Measurements from ENCODE around the gene PLA2G5. TPM values are rescaled to one million over a fixed set of nuclear protein-coding genes. Genes with fewer than 3 reads are reported as not detected.

Gene PLA2G5
- total and polyA plus RNA-seq, 8 donors: 0.12 to 2.0 (median 0.59) TPM; not detected in 1

- no peak for DNase-seq
These were observed 49.4 kb downstream of the PLA2G5 start, which contains the start of gene PLA2G2D for GRCh38 chr1:20119347-20119746. Gene PLA2G2D (minus strand): TSS chr1:20119536. CDS start chr1:20119498, 38 bp downstream.

GRCh38 chr1:20120796-20121195, 50.8 kb downstream of the PLA2G5 start:
- FAIRE-seq: no peak
- Histone ChIP-seq H3K9me3 (no peaks in the 10 kb centered on the region), H3K4me3 (no peak overlapping the region), H3K27me3 (no peaks in the 10 kb centered on the region), H3K4me1 (no peaks in the 10 kb centered on the region), H3K36me3 (no peaks in the 10 kb centered on the region), H3K27ac (no peak overlapping the region)
- DNase-seq: no peak
- intact Hi-C loops (cut with DNase I): no loop called here
- 79 to 82% methylated on average over 4 of the region's 4 CpGs for WGBS, 2 donors
- no peak for ATAC-seq
- TF ChIP-seq CTCF (IDR thresholded peaks at IDR 0.05): no peak

More at GRCh38 chr1:20119347-20119746, 49.4 kb downstream of the PLA2G5 start, which contains the start of gene PLA2G2D:
- FAIRE-seq: no peak
- Histone ChIP-seq H3K36me3 (no peaks in the 10 kb centered on the region), H3K4me3 (no peak within 1 kb of the TSS), H3K27ac (no peak within 1 kb of the TSS), H3K9me3 (no peaks in the 10 kb centered on the region), H3K27me3 (no peaks in the 10 kb centered on the region), H3K4me1 (no peaks in the 10 kb centered on the region)
- WGBS, 2 donors: 88 to 90% methylated on average over 2 of the region's 2 CpGs
- no peak for TF ChIP-seq CTCF (IDR thresholded peaks at IDR 0.05)
- intact Hi-C loops (cut with DNase I): no loop called here
- no peak for ATAC-seq

GRCh38 chr1:20123722-20124455, 53.9 kb downstream of the PLA2G5 start:
- ATAC-seq: peak in 1 of 4 donors; percentile 26
- intact Hi-C loops (cut with DNase I): no loop called here
- Histone ChIP-seq H3K27me3 (no peaks in the 10 kb centered on the region), H3K36me3 (no peaks in the 10 kb centered on the region), H3K9me3 (no peaks in the 10 kb centered on the region), H3K4me3 (no peak overlapping the region), H3K4me1 (no peaks in the 10 kb centered on the region), H3K27ac (no peak overlapping the region)
- DNase-seq: no peak
- TF ChIP-seq CTCF (IDR thresholded peaks at IDR 0.05): no peak
- FAIRE-seq: no peak
- WGBS, 2 donors: 51 to 53% methylated on average over 10 of the region's 10 CpGs

GRCh38 chr1:20124456-20125057, 54.6 kb downstream of the PLA2G5 start:
- ATAC-seq: peak in 3 of 4 donors; percentile 53 to 84 (median 68)
- no peak for DNase-seq
- Histone ChIP-seq H3K36me3 (no peaks in the 10 kb centered on the region), H3K9me3 (no peaks in the 10 kb centered on the region), H3K27me3 (peaks cover 0 to 3% (median 0%) of the 10 kb centered on the region in 4 donors), H3K4me1 (no peaks in the 10 kb centered on the region), H3K27ac (no peak overlapping the region), H3K4me3 (no peak overlapping the region)
- WGBS, 2 donors: 58 to 70% methylated on average over 7 of the region's 7 CpGs
- intact Hi-C loops (cut with DNase I): no loop called here
- TF ChIP-seq CTCF (IDR thresholded peaks at IDR 0.05): no peak
- FAIRE-seq: no peak

- intact Hi-C loops (cut with DNase I): no loop called here
- ATAC-seq: no peak
- no peak for FAIRE-seq
These were observed 55.1 kb downstream of the PLA2G5 start for GRCh38 chr1:20125100-20125499.

More at GRCh38 chr1:20125100-20125499, 55.1 kb downstream of the PLA2G5 start:
- H3K27ac ChIP-seq: no peak overlapping the region
- no peaks in the 10 kb centered on the region for H3K4me1 ChIP-seq
- H3K36me3 ChIP-seq: no peaks in the 10 kb centered on the region
- WGBS, 2 donors: 57 to 64% methylated on average over 10 of the region's 10 CpGs
- H3K9me3 ChIP-seq: no peaks in the 10 kb centered on the region
- TF ChIP-seq CTCF (IDR thresholded peaks at IDR 0.05): no peak
- H3K4me3 ChIP-seq: no peak overlapping the region
- DNase-seq: no peak
- peaks cover 0 to 3% (median 0%) of the 10 kb centered on the region in 4 donors for H3K27me3 ChIP-seq

All from pancreas (tissue), 10 donors.